ENCODE results near the gene DNAAF8. TPM values are rescaled to one million over a fixed set of nuclear protein-coding genes. Genes with fewer than 3 reads are reported as not detected.
A peak's percentile ranks its signal among the peaks of the same experiment; 100 is the strongest.
"Not testable (repeated sequence)": the region's sequence is repeated elsewhere in the genome, so short reads cannot be mapped to it uniquely, and the experiment has no call there.

DNAAF8 gene
- total RNA-seq, 1 donor from 2014 or later = 0.28 TPM

DNA sequence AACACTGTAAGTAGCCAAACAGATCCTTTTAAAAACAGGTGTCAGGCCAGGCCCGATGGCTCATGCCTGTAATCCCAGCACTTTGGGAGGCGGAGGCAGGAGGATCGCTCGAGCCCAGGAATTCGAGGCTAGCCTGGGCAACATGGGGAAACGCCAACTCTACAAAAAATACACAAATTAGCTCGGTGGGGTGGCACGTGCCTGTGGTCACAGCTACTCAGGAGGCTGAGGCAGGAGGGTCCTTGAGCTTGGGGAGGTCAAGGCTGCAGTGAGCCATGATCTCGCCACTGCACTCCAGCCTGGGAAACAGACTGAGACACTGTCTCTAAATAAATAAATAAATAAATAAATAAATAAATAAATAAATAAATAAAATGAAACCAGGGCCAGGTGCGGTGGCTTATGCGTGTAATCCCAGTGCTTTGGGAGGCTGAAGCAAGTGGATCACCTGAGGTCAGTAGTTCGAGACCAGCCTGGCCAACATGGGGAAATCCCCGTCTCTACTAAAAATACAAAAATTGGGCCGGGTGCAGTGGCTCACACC, 50.2 kb downstream of the DNAAF8 start:
- not testable (repeated sequence) for ATAC-seq

- peak; percentile 6 for ATAC-seq
Measured at GRCh38 chr16:4785758-4786433, 51.6 kb downstream of the DNAAF8 start.

GRCh38 chr16:4787068-4787467, 52.7 kb downstream of the DNAAF8 start:
- peak; percentile 24 for ATAC-seq

- ATAC-seq = peak; percentile 15
Measured at GRCh38 chr16:4787627-4788482, 53.5 kb downstream of the DNAAF8 start, which contains the start of gene SEPTIN12. SEPTIN12 (minus strand) TSS chr16:4788345; CDS start chr16:4787645, 700 bp downstream.

DNA sequence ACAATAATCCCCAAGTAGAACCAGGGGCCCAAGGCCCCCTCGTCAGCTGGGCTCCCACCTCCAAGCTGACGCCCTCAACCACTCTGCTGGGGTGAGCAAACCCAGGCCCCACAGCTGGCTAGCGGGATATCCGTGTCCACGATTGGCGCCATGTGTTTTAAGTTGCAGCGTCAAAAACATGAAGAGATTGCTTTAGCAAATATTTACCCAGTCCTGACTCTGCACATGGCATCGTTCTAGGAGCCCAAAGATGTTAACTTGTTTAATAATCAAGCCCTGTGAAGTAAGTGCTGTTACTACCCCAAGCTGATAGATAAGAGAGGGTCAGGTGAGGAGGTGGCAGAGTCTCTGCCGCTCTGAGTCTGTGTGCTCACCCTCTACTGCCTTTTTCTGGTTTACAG, 54.2 kb downstream of the DNAAF8 start:
- no peak for ATAC-seq

GRCh38 chr16:4788910-4789309, 54.6 kb downstream of the DNAAF8 start:
- ATAC-seq = no peak

- no peak for ATAC-seq
Measured at GRCh38 chr16:4790261-4790660, 55.9 kb downstream of the DNAAF8 start.

DNA sequence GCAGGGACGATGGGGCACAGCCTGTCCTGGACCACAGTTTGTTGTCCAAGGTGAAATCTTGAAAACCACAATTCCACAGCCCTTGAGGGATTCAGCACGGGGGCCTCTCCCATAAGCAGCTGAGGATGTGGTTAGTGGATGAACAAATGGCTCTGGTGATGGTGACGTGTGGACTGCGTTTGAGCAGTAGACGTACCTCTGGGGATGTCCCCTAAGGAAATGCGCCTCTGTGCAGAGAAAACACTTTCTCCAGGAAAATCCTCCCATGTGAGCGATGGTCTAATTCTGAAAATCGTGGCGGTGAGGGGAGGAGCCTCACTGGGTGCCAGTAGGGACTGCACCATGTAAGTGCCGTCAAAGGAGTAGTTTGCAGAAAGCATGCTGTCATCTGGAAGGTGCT, 56.5 kb downstream of the DNAAF8 start:
- no peak for ATAC-seq

- ATAC-seq = no peak
Measured at GRCh38 chr16:4792951-4793513, 58.7 kb downstream of the DNAAF8 start.

- peak; percentile 44 for ATAC-seq
Measured at GRCh38 chr16:4795181-4795827, 61.0 kb downstream of the DNAAF8 start, which contains the start of gene SMIM22. SMIM22 (plus strand) TSS chr16:4795369; CDS start chr16:4795735, 366 bp downstream.

DNA sequence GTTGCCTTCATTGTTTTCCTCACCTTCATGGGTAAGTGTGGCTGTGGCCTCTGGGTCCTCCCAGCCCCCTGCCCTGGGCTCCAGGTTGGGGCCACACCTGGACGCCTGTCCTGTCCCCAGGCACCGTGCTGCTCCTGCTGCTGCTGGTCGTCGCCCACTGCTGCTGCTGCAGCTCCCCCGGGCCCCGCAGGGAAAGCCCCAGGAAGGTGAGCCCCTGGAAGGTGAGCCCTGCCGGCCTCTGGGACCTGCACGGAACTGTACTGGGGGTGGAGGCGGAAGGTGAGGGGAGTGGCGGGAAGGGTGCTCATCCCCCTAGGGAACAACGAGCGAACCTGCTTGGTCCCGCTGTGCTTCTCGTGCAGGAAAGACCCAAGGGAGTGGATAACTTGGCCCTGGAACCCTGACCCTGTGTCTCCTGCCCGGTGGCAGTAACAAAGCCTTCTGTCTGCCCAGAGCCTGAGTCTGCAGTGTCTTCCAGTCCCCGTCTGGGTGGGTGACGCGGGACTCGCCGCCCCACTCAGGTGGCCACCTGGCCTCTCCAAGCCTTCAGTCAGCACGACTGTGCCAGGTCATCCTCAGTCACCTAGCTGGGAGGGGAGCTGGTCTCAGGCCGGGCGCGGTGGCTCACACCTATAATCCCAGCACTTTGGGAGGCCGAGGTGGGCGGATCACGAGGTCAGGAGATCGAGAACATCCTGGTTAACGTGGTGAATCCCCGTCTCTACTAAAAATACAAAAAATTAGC, 61.7 kb downstream of the DNAAF8 start:
- ATAC-seq = no peak

DNA sequence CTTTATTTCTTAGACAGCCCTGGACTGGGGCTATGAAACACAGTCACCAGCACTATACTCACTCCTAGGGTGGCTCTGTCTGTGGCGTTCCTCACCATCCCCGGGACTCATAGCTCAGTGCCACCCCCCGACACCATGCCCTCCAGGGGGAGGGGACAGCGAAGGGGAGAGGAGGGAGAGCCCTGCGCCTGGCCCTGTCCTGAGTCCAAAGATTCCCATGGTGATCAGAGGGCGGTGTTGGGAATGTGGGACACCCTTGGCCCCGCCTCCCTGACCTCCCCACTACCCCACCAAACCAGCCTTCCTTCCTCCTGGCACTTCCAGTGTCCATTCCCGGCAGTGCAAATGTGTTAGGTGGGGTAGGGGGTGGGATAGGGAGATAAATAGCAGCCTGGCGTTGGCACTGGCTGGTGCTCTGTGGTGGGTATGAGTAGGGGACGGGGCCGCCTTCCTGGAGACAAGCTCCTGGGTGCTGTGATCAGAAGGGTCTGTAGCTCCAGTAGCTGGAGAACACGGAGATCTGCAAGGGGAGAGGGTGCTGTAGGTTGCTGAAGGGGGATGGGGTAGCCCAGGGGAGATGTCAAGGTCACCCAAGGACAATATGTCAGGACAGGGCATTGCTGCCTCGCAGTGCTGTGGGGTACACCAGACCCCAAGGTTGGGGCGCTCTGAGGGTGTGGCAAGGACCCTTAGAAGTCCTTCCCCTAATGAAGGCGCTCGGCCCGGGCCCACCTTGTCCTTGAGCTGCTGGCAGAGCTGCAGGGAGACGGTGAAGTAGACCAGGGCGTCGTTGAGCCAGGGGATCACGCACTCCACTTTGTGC, 62.9 kb downstream of the DNAAF8 start:
- no peak for ATAC-seq

DNA sequence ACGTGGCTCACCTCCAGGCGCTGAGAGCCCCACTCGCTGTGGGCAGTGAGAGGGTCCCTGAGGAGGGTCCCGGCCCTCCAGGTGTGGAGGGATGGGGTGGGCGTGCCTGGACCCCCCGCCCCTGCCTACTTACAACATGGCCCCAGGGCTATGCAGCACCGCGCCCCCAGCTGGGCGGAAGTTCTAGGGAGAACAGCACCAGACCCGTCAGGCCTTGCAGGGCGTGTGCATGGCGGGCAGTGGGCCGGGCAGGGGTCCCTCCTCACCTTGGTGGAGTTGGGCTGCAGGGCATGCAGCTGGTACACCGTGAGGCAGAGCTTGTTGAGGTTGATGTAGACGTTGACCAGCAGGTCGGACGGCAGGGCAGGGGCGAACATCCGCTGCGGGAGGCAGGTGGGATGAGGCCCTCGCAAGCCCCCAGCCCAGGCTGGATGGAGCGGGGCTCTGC, 63.5 kb downstream of the DNAAF8 start:
- no peak for ATAC-seq

DNA sequence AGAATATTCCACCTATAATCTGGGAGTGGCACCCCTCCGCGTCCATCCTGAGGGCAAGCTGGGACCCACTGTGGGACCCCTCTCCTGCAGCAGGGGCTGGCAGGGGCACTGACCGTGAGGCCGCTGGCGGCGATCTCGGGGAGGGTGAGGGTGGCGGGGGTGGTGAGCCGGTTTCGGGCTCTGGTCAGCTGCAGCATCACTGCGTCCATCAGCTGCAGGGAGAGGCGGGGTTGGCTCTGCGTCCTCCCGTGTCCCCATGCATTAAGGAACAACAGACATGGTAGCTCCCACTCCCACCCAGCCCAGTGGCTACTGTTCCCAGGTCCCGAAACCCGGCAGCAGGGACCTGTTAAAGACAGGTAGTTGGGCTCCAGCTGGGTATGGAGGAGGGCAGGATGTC, 64.1 kb downstream of the DNAAF8 start:
- no peak for ATAC-seq

Other genes starting within 250 kb of the DNAAF8 start
- 18.9 TPM for gene CDIP1, start 195.8 kb upstream of the DNAAF8 start, total RNA-seq
- 0.04 TPM for gene C16orf96, start 178.2 kb upstream of the DNAAF8 start, total RNA-seq
- 12.7 TPM for gene UBALD1, start 119.6 kb upstream of the DNAAF8 start, total RNA-seq
- 19.2 TPM for gene MGRN1, start 109.7 kb upstream of the DNAAF8 start, total RNA-seq
- 24.2 TPM for gene NUDT16L1, start 41.0 kb upstream of the DNAAF8 start, total RNA-seq
- 8.1 TPM for gene ANKS3, start 266 bp upstream of the DNAAF8 start, total RNA-seq
- 5.2 TPM for gene ZNF500, start 32.6 kb downstream of the DNAAF8 start, total RNA-seq
- gene SEPTIN12, start 53.8 kb downstream of the DNAAF8 start, total RNA-seq = not detected
- 12.9 TPM for gene SMIM22, start 60.8 kb downstream of the DNAAF8 start, total RNA-seq
- 21.3 TPM for gene ROGDI, start 68.1 kb downstream of the DNAAF8 start, total RNA-seq
- gene GLYR1, start 112.8 kb downstream of the DNAAF8 start, total RNA-seq = 49.9 TPM
- gene UBN1, start 112.9 kb downstream of the DNAAF8 start, total RNA-seq = 12.0 TPM
- gene PPL, start 202.6 kb downstream of the DNAAF8 start, total RNA-seq = 705 TPM
- 1.2 TPM for gene SEC14L5, start 223.8 kb downstream of the DNAAF8 start, total RNA-seq

Measured in esophagus mucosa (tissue), 1 donor.